GM19372 (cell line): ENCODE results near the gene CDCA4.

Experiments
- ATAC-seq: cut with Tn5 transposase; IDR thresholded peaks from one replicate; pipeline ENCODE4 v1.9.1; 2021; ENCODE audit warnings: mild to moderate bottlenecking, low read depth, moderate library complexity; ENCODE audit not compliant: unreplicated experiment

The CDCA4 gene

GRCh38 chr14:105019861-105020814, 745 bp downstream of the CDCA4 start:
- peak; percentile 9 for ATAC-seq

GRCh38 chr14:105018414-105018813, 2.5 kb downstream of the CDCA4 start:
- ATAC-seq, result no peak

- no peak for ATAC-seq
These were observed 5.0 kb downstream of the CDCA4 start for GRCh38 chr14:105015905-105016304.

- ATAC-seq, result no peak
These were observed 5.6 kb downstream of the CDCA4 start for GRCh38 chr14:105015242-105015641.

GRCh38 chr14:105014631-105015030, 6.3 kb downstream of the CDCA4 start:
- ATAC-seq, result no peak

- ATAC-seq, result no peak
These were observed 6.9 kb downstream of the CDCA4 start for GRCh38 chr14:105014032-105014431.

GRCh38 chr14:105013150-105013785, 7.6 kb downstream of the CDCA4 start:
- no peak for ATAC-seq

- no peak for ATAC-seq
These were observed 8.5 kb downstream of the CDCA4 start for GRCh38 chr14:105012171-105012985.

- ATAC-seq, result no peak
These were observed 9.4 kb downstream of the CDCA4 start for GRCh38 chr14:105011312-105011990.

GRCh38 chr14:105010891-105011291, 10.0 kb downstream of the CDCA4 start:
- ATAC-seq, result no peak

GRCh38 chr14:105010106-105010505, 10.8 kb downstream of the CDCA4 start:
- no peak for ATAC-seq

- ATAC-seq, result no peak
These were observed 13.2 kb downstream of the CDCA4 start for GRCh38 chr14:105007593-105008264.

GRCh38 chr14:105006831-105007592, 13.9 kb downstream of the CDCA4 start:
- ATAC-seq, result no peak

- ATAC-seq, result no peak
These were observed 14.7 kb downstream of the CDCA4 start for GRCh38 chr14:105005929-105006830.

GRCh38 chr14:105005329-105005928, 15.5 kb downstream of the CDCA4 start:
- ATAC-seq, result no peak

GRCh38 chr14:104999361-104999760, 21.5 kb downstream of the CDCA4 start:
- no peak for ATAC-seq

- no peak for ATAC-seq
These were observed 22.1 kb downstream of the CDCA4 start for GRCh38 chr14:104998801-104999200.

- ATAC-seq, result no peak
These were observed 24.4 kb downstream of the CDCA4 start for GRCh38 chr14:104996483-104996882.
